SK-N-SH treated with all-trans-retinoic acid at 6 μM for 48 hours (cell line): ENCODE measurements around the gene ACADSB.

Source experiments
- ATAC-seq: fragments of 200-7000 bp; cut with Tn5 transposase; 3 replicates; pipeline ENCODE4 v1.9.1; 2020; ENCODE audit warnings: mild to moderate bottlenecking, moderate library complexity
- BACH2 ChIP-seq: fragments of 250-450 bp; sonication (Bioruptor Pico); IDR thresholded peaks from 2 replicates; pipeline ENCODE4 v1.9.0; 2021; ENCODE audit warnings: mild to moderate bottlenecking, borderline replicate concordance
- CSDC2 ChIP-seq: fragments of 250-450 bp; sonication (Bioruptor Pico); IDR thresholded peaks from 2 replicates; pipeline ENCODE4 v1.5.0; 2020; ENCODE audit warnings: mild to moderate bottlenecking, moderate library complexity
- ESRRG ChIP-seq: fragments of 250-450 bp; sonication (Bioruptor Pico); IDR thresholded peaks from 2 replicates; pipeline ENCODE4 v1.6.1; 2021; ENCODE audit warnings: mild to moderate bottlenecking
- GLIS3 ChIP-seq: fragments of 250-450 bp; sonication (Bioruptor Pico); IDR thresholded peaks from 2 replicates; pipeline ENCODE4 v1.5.0; 2020; ENCODE audit warnings: mild to moderate bottlenecking, moderate library complexity
- ISL1 ChIP-seq: fragments of 250-450 bp; sonication (Bioruptor Pico); IDR thresholded peaks from 2 replicates; pipeline ENCODE4 v2.1.2; 2022; ENCODE audit warnings: mild to moderate bottlenecking, moderate library complexity
- PPARA ChIP-seq: fragments of 250-450 bp; sonication (Bioruptor Pico); IDR thresholded peaks from 2 replicates; pipeline ENCODE4 v1.5.0; 2020; ENCODE audit warnings: mild to moderate bottlenecking, borderline replicate concordance
- TCF4 ChIP-seq: fragments of 250-450 bp; sonication (Bioruptor Pico); IDR thresholded peaks from 2 replicates; pipeline ENCODE4 v1.8.0; 2021; ENCODE audit warnings: mild to moderate bottlenecking, moderate library complexity, borderline replicate concordance
- TOX ChIP-seq: fragments of 250-450 bp; sonication (Bioruptor Pico); IDR thresholded peaks from 2 replicates; pipeline ENCODE4 v1.8.0; 2021; ENCODE audit warnings: mild to moderate bottlenecking, moderate library complexity, borderline replicate concordance
- ZC3H10 ChIP-seq: fragments of 250-450 bp; sonication (Bioruptor Pico); IDR thresholded peaks from 2 replicates; pipeline ENCODE4 v1.5.1; 2021; ENCODE audit warnings: mild to moderate bottlenecking, moderate library complexity
- ZFP3 ChIP-seq: fragments of 250-450 bp; sonication (Bioruptor Pico); IDR thresholded peaks from 2 replicates; pipeline ENCODE4 v1.5.0; 2020; ENCODE audit warnings: mild to moderate bottlenecking, moderate library complexity
- ZFP30 ChIP-seq: fragments of 450-650 bp; formaldehyde crosslinking; IDR thresholded peaks from 2 replicates; pipeline ENCODE4 v1.5.0; 2022; ENCODE audit warnings: mild to moderate bottlenecking, moderate library complexity
- ZNF565 ChIP-seq: fragments of 450-650 bp; formaldehyde crosslinking; conservative IDR thresholded peaks from 2 replicates; pipeline ENCODE4 v1.5.0; 2020; ENCODE audit warnings: low read depth, mild to moderate bottlenecking, moderate library complexity
- ZNF70 ChIP-seq: fragments of 450-650 bp; formaldehyde crosslinking; IDR thresholded peaks from 2 replicates; pipeline ENCODE4 v1.5.0; 2020; ENCODE audit warnings: mild to moderate bottlenecking, moderate library complexity
- TF ChIP-seq, protein P1 (sequence below): fragments of 250-450 bp; sonication (Bioruptor Pico); IDR thresholded peaks from 2 replicates; pipeline ENCODE4 v1.5.1; 2020; ENCODE audit warnings: low read depth, mild to moderate bottlenecking, moderate library complexity
- TF ChIP-seq, protein P2 (sequence below): fragments of 250-450 bp; sonication (Bioruptor Pico); IDR thresholded peaks from 2 replicates; pipeline ENCODE4 v1.8.0; 2020; ENCODE audit warnings: mild to moderate bottlenecking, moderate library complexity, borderline replicate concordance
- TF ChIP-seq, protein P3 (sequence below): fragments of 250-450 bp; sonication (Bioruptor Pico); IDR thresholded peaks from 2 replicates; pipeline ENCODE4 v1.5.1; 2021; ENCODE audit warnings: mild to moderate bottlenecking, moderate library complexity
- TF ChIP-seq, protein P4 (sequence below): fragments of 250-450 bp; sonication (Bioruptor Pico); IDR thresholded peaks from 2 replicates; pipeline ENCODE4 v1.8.0; 2021; ENCODE audit warnings: low read depth, mild to moderate bottlenecking, moderate library complexity, borderline replicate concordance
- TF ChIP-seq, protein P5 (sequence below): fragments of 250-450 bp; sonication (Bioruptor Pico); IDR thresholded peaks from 2 replicates; pipeline ENCODE4 v1.5.0; 2020; ENCODE audit warnings: mild to moderate bottlenecking, moderate library complexity

Gene ACADSB

DNA sequence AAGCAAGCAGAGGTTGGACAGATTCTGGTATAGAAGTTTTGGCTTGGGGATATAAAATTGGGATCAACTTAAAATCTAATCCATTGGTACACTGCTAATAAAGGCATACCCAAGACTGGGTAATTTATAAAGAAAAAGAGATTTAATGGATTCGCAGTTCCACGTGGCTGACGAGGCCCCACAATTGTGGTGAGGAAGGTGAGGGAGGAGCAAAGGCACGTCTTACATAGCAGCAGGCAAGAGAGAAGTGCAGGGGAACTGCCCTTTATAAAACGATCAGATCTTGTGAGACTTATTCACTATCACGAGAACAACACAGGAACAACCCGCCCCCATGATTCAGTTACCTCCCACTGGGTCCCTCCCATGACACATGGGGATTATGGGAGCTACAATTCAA lies 9.7 kb downstream of the ACADSB start:
- ATAC-seq, result no peak
- TF ChIP-seq PPARA (no peak), ZC3H10 (no peak), ISL1 (no peak), TCF4 (CRISPR knock-in tag) (no peak), ZNF565 (CRISPR knock-in tag) (no peak)
- TF ChIP-seq, protein P1, sequence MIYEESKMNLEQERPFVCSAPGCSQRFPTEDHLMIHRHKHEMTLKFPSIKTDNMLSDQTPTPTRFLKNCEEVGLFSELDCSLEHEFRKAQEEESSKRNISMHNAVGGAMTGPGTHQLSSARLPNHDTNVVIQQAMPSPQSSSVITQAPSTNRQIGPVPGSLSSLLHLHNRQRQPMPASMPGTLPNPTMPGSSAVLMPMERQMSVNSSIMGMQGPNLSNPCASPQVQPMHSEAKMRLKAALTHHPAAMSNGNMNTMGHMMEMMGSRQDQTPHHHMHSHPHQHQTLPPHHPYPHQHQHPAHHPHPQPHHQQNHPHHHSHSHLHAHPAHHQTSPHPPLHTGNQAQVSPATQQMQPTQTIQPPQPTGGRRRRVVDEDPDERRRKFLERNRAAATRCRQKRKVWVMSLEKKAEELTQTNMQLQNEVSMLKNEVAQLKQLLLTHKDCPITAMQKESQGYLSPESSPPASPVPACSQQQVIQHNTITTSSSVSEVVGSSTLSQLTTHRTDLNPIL (CRISPR knock-in tag), result no peak
- TF ChIP-seq, protein P2, sequence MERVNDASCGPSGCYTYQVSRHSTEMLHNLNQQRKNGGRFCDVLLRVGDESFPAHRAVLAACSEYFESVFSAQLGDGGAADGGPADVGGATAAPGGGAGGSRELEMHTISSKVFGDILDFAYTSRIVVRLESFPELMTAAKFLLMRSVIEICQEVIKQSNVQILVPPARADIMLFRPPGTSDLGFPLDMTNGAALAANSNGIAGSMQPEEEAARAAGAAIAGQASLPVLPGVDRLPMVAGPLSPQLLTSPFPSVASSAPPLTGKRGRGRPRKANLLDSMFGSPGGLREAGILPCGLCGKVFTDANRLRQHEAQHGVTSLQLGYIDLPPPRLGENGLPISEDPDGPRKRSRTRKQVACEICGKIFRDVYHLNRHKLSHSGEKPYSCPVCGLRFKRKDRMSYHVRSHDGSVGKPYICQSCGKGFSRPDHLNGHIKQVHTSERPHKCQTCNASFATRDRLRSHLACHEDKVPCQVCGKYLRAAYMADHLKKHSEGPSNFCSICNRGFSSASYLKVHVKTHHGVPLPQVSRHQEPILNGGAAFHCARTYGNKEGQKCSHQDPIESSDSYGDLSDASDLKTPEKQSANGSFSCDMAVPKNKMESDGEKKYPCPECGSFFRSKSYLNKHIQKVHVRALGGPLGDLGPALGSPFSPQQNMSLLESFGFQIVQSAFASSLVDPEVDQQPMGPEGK, result no peak
- TF ChIP-seq, protein P3, sequence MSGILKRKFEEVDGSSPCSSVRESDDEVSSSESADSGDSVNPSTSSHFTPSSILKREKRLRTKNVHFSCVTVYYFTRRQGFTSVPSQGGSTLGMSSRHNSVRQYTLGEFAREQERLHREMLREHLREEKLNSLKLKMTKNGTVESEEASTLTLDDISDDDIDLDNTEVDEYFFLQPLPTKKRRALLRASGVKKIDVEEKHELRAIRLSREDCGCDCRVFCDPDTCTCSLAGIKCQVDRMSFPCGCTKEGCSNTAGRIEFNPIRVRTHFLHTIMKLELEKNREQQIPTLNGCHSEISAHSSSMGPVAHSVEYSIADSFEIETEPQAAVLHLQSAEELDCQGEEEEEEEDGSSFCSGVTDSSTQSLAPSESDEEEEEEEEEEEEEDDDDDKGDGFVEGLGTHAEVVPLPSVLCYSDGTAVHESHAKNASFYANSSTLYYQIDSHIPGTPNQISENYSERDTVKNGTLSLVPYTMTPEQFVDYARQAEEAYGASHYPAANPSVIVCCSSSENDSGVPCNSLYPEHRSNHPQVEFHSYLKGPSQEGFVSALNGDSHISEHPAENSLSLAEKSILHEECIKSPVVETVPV, result no peak

DNA sequence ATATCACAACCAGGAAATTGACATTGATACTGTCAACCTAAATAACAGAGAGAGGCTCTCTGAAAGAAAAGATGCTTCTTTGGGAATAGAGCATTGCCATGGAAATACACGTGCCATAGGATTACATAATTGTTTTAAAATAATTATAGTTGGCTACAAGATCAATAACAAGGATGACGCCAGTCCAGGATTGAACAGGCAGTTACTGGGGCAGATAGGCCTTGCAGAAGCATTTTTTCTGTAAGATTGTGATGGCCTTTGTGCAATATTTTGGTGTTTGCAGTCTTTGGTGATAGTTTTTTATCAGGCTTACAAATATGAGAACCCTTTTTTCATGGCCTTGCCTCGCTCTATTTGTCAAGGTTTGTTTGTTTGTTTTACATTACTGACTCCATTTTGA lies 10.5 kb downstream of the ACADSB start:
- TF ChIP-seq ZC3H10 (no peak), TCF4 (CRISPR knock-in tag) (no peak), ISL1 (no peak), GLIS3 (CRISPR knock-in tag) (no peak), ZFP30 (CRISPR knock-in tag) (no peak), TOX (CRISPR knock-in tag) (no peak), ZFP3 (CRISPR knock-in tag) (no peak), ESRRG (CRISPR knock-in tag) (no peak), ZNF70 (no peak), ZNF565 (CRISPR knock-in tag) (no peak)
- TF ChIP-seq, protein P4, sequence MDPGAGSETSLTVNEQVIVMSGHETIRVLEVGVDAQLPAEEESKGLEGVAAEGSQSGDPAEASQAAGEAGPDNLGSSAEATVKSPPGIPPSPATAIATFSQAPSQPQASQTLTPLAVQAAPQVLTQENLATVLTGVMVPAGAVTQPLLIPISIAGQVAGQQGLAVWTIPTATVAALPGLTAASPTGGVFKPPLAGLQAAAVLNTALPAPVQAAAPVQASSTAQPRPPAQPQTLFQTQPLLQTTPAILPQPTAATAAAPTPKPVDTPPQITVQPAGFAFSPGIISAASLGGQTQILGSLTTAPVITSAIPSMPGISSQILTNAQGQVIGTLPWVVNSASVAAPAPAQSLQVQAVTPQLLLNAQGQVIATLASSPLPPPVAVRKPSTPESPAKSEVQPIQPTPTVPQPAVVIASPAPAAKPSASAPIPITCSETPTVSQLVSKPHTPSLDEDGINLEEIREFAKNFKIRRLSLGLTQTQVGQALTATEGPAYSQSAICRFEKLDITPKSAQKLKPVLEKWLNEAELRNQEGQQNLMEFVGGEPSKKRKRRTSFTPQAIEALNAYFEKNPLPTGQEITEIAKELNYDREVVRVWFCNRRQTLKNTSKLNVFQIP, result no peak
- TF ChIP-seq, protein P2, result no peak
- TF ChIP-seq, protein P1 (CRISPR knock-in tag), result no peak
- TF ChIP-seq, all 23 proteins: peak for 0
- no peak for ATAC-seq

DNA sequence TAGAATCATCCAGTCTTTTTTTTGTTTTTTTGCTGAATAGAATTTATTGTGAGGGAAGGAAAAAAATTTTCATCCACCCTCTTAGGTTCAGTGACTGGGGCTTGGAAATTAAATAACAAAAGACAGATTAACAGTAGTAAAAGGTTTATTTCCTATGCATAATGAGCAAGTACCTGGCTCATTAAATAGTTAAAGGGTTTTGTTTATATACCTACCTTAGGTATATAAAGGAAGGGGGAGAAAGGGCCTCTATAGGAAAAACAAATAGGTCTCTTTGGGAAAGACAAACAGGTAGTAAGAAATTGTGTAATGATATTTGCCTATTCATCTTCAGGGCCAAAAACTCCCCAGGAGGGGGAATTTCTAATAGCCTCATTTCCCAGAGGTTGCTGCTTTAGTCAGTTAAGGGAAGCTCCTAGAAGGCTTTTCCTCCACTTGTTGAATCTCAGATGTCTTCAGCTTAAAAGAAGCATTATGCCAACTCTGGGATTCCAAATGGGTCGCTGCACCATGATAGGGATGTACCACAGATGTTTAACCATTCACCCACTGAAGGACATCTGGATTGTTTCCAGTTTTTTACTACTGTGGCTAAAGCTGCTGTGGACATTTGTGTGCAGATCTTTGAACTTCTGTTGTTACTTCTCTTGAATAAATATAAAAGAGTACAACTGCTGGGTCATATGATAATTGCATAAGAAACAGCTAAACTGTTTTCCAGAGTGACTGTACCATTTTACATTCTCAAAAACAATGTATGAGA lies 11.3 kb downstream of the ACADSB start:
- no peak for ATAC-seq
- TF ChIP-seq BACH2 (CRISPR knock-in tag) (no peak), ESRRG (CRISPR knock-in tag) (no peak), ZFP3 (CRISPR knock-in tag) (no peak), ZNF70 (no peak), CSDC2 (CRISPR knock-in tag) (no peak)
- TF ChIP-seq, protein P4, result no peak
- TF ChIP-seq, protein P1 (CRISPR knock-in tag), result no peak
- TF ChIP-seq, protein P3, result no peak
- TF ChIP-seq, protein P5, sequence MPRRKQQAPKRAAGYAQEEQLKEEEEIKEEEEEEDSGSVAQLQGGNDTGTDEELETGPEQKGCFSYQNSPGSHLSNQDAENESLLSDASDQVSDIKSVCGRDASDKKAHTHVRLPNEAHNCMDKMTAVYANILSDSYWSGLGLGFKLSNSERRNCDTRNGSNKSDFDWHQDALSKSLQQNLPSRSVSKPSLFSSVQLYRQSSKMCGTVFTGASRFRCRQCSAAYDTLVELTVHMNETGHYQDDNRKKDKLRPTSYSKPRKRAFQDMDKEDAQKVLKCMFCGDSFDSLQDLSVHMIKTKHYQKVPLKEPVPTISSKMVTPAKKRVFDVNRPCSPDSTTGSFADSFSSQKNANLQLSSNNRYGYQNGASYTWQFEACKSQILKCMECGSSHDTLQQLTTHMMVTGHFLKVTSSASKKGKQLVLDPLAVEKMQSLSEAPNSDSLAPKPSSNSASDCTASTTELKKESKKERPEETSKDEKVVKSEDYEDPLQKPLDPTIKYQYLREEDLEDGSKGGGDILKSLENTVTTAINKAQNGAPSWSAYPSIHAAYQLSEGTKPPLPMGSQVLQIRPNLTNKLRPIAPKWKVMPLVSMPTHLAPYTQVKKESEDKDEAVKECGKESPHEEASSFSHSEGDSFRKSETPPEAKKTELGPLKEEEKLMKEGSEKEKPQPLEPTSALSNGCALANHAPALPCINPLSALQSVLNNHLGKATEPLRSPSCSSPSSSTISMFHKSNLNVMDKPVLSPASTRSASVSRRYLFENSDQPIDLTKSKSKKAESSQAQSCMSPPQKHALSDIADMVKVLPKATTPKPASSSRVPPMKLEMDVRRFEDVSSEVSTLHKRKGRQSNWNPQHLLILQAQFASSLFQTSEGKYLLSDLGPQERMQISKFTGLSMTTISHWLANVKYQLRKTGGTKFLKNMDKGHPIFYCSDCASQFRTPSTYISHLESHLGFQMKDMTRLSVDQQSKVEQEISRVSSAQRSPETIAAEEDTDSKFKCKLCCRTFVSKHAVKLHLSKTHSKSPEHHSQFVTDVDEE, result no peak
